ENCODE measurements around the gene SATB2.

SATB2 gene

GRCh38 chr2:199452260-199452990 lies 5.3 kb downstream of the SATB2 start:
- no peak for FAIRE-seq

GRCh38 chr2:199449956-199450355 lies 7.8 kb downstream of the SATB2 start:
- no peak for FAIRE-seq

GRCh38 chr2:199449455-199449854 lies 8.3 kb downstream of the SATB2 start:
- no peak for FAIRE-seq

- no peak for FAIRE-seq
These were observed 10.7 kb downstream of the SATB2 start for GRCh38 chr2:199446996-199447576.

GRCh38 chr2:199444749-199445148 lies 13.0 kb downstream of the SATB2 start:
- FAIRE-seq = no peak

- FAIRE-seq = no peak
These were observed 14.1 kb downstream of the SATB2 start for GRCh38 chr2:199443589-199444130.

GRCh38 chr2:199442173-199442572 lies 15.6 kb downstream of the SATB2 start:
- no peak for FAIRE-seq

GRCh38 chr2:199441759-199442158 lies 16.0 kb downstream of the SATB2 start:
- no peak for FAIRE-seq

GRCh38 chr2:199440118-199440517 lies 17.6 kb downstream of the SATB2 start:
- FAIRE-seq = no peak

- no peak for FAIRE-seq
These were observed 18.2 kb downstream of the SATB2 start for GRCh38 chr2:199439542-199439941.

GRCh38 chr2:199439066-199439465 lies 18.7 kb downstream of the SATB2 start:
- no peak for FAIRE-seq

GRCh38 chr2:199434555-199434954 lies 23.2 kb downstream of the SATB2 start:
- no peak for FAIRE-seq

GRCh38 chr2:199433204-199433832 lies 24.4 kb downstream of the SATB2 start:
- no peak for FAIRE-seq

- no peak for FAIRE-seq
These were observed 26.0 kb downstream of the SATB2 start for GRCh38 chr2:199431746-199432213.

GRCh38 chr2:199430214-199430613 lies 27.5 kb downstream of the SATB2 start:
- FAIRE-seq = no peak

GRCh38 chr2:199428291-199428690 lies 29.4 kb downstream of the SATB2 start:
- FAIRE-seq = no peak

- FAIRE-seq = peak; percentile 16
These were observed 33.6 kb downstream of the SATB2 start for GRCh38 chr2:199424160-199424559.

- FAIRE-seq = no peak
These were observed 38.3 kb downstream of the SATB2 start for GRCh38 chr2:199419428-199419827.

GRCh38 chr2:199414465-199414864 lies 43.3 kb downstream of the SATB2 start:
- FAIRE-seq = no peak

GRCh38 chr2:199414001-199414400 lies 43.7 kb downstream of the SATB2 start:
- FAIRE-seq = no peak

GRCh38 chr2:199409759-199410529 lies 47.8 kb downstream of the SATB2 start:
- no peak for FAIRE-seq

- FAIRE-seq = no peak
These were observed 50.3 kb downstream of the SATB2 start for GRCh38 chr2:199407421-199407820.

GRCh38 chr2:199405241-199405640 lies 52.5 kb downstream of the SATB2 start:
- no peak for FAIRE-seq

Data from A204.1 (cell line).